ENCODE data around the gene HOXA7. TPM values are rescaled to one million over a fixed set of nuclear protein-coding genes. Genes with fewer than 3 reads are reported as not detected.

The HOXA7 gene
- total and polyA plus RNA-seq, 9 donors, result 0.23 to 4.5 (median 0.75) TPM

DNA sequence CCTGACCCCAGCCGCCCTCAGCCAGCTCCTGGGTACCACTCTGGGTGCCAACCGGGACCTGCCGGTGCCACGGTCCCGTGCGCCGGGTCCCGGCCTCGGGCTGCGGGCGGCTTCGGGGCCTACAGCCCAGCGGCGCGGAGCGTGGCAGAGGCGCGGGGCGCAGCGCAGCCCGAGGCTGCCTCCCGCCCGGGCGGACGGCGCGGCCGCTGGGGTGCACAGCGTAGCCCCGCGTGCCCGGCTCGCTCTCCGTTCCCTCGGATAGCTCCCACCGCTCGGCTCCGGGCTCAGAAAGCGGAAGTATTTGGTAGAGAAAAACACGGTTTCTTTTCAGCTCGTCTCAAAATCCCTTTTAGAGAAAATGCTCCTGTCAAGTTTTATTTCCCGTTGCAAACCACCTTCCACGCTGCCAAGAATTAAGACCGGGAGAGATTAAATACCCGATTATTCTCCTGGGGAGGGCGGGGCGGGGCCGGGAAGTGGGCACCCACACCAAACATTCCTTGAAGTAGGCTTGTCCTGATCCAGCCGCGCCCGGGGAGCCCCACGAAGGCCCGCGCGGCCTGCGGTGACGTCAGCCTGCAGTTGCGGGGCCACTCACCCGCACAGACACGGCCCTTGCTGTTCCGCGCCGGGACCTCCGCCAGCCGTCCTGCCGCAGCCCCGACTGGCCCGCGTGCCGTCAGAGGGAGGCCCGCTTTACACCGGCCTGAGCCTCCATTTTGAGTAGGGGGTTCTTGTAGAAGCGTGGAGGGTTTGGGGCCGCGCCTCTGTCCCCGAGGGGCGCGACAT is 36.3 kb upstream of the HOXA7 start:
- Histone ChIP-seq H3K4me3 (peak overlapping the region; percentile 38), H3K4me1 (ENCODE audit: insufficient read depth) (peaks cover 2% of the 10 kb centered on the region), H3K27me3 (peaks cover 8% of the 10 kb centered on the region), H3K9me3 (no peaks in the 10 kb centered on the region), H3K27ac (no peak overlapping the region), H3K36me3 (no peaks in the 10 kb centered on the region)
- intact Hi-C loops (cut with DNase I), result loop anchor here in 1 of 4 donors (10.0 kb wide), 1 partner anchor 582 kb away; no protein-coding TSS in a partner anchor
- TF ChIP-seq EP300 (IDR thresholded peaks at IDR 0.05), result no peak
- TF ChIP-seq POLR2A (IDR thresholded peaks at IDR 0.05), result no peak
- TF ChIP-seq, protein P1, sequence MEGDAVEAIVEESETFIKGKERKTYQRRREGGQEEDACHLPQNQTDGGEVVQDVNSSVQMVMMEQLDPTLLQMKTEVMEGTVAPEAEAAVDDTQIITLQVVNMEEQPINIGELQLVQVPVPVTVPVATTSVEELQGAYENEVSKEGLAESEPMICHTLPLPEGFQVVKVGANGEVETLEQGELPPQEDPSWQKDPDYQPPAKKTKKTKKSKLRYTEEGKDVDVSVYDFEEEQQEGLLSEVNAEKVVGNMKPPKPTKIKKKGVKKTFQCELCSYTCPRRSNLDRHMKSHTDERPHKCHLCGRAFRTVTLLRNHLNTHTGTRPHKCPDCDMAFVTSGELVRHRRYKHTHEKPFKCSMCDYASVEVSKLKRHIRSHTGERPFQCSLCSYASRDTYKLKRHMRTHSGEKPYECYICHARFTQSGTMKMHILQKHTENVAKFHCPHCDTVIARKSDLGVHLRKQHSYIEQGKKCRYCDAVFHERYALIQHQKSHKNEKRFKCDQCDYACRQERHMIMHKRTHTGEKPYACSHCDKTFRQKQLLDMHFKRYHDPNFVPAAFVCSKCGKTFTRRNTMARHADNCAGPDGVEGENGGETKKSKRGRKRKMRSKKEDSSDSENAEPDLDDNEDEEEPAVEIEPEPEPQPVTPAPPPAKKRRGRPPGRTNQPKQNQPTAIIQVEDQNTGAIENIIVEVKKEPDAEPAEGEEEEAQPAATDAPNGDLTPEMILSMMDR (IDR thresholded peaks at IDR 0.05), result no peak
- no peak for DNase-seq
- 2 to 4% (median 3%) methylated on average over 58 to 78 of the region's 78 CpGs for WGBS, 3 donors

- Histone ChIP-seq H3K9me3 (no peaks in the 10 kb centered on the region), H3K4me3 (peak overlapping the region; percentile 38), H3K36me3 (no peaks in the 10 kb centered on the region), H3K4me1 (ENCODE audit: insufficient read depth) (peaks cover 2% of the 10 kb centered on the region), H3K27me3 (peaks cover 8% of the 10 kb centered on the region), H3K27ac (no peak overlapping the region)
- TF ChIP-seq, protein P1 (IDR thresholded peaks at IDR 0.05), result no peak
- TF ChIP-seq EP300 (IDR thresholded peaks at IDR 0.05) (no peak), POLR2A (IDR thresholded peaks at IDR 0.05) (no peak)
- WGBS, 3 donors, result 9 to 36% (median 17%) methylated on average over 28 to 42 of the region's 42 CpGs
- intact Hi-C loops (cut with DNase I), result loop anchor here in 1 of 4 donors (10.0 kb wide), 1 partner anchor 583 kb away; no protein-coding TSS in a partner anchor
- DNase-seq, result no peak
Observed at GRCh38 chr7:27191833-27192545, 35.5 kb upstream of the HOXA7 start.

GRCh38 chr7:27191161-27191731 is 34.8 kb upstream of the HOXA7 start:
- no peaks in the 10 kb centered on the region for H3K9me3 ChIP-seq
- TF ChIP-seq, protein P1 (IDR thresholded peaks at IDR 0.05), result no peak
- TF ChIP-seq POLR2A (IDR thresholded peaks at IDR 0.05) (no peak), EP300 (IDR thresholded peaks at IDR 0.05) (no peak)
- H3K4me3 ChIP-seq, result peak overlapping the region; percentile 38
- peaks cover 2% of the 10 kb centered on the region for H3K4me1 ChIP-seq (ENCODE audit: insufficient read depth)
- peaks cover 8% of the 10 kb centered on the region for H3K27me3 ChIP-seq
- WGBS, 3 donors, result 35 to 56% (median 41%) methylated on average over 15 of the region's 15 CpGs
- intact Hi-C loops (cut with DNase I), result loop anchor here in 1 of 4 donors (10.0 kb wide), 1 partner anchor 584 kb away; no protein-coding TSS in a partner anchor
- DNase-seq, result no peak
- no peak overlapping the region for H3K27ac ChIP-seq
- H3K36me3 ChIP-seq, result no peaks in the 10 kb centered on the region

- no peak for TF ChIP-seq EP300 (IDR thresholded peaks at IDR 0.05)
- no peak for TF ChIP-seq POLR2A (IDR thresholded peaks at IDR 0.05)
- TF ChIP-seq, protein P1 (IDR thresholded peaks at IDR 0.05), result no peak
- Histone ChIP-seq H3K27ac (no peak overlapping the region), H3K4me1 (ENCODE audit: insufficient read depth) (peaks cover 2% of the 10 kb centered on the region), H3K27me3 (peaks cover 11% of the 10 kb centered on the region), H3K36me3 (no peaks in the 10 kb centered on the region), H3K4me3 (no peak overlapping the region), H3K9me3 (no peaks in the 10 kb centered on the region)
- 43 to 65% (median 58%) methylated on average over 7 of the region's 7 CpGs for WGBS, 3 donors
- intact Hi-C loops (cut with DNase I), result loop anchor here in 2 of 4 donors (10.0 kb wide), 2 partner anchors 585 to 1325 kb away; no protein-coding TSS in a partner anchor
- DNase-seq, result no peak
Observed at GRCh38 chr7:27189997-27190748, 33.7 kb upstream of the HOXA7 start.

Measured in ovary (tissue), 9 donors.